SU-DHL-6 (cell line): ENCODE measurements around the gene DNAH17.

Experiments used
- H2AFZ ChIP-seq: fragments of 200-600 bp; sonication (generic); 2 replicates; pipeline ENCODE4 v1.6.1; 2014; ENCODE audit warnings: low read depth, mild to moderate bottlenecking, moderate library complexity, mixed read lengths, antibody characterized with exemption, low read length; ENCODE audit not compliant: severe bottlenecking
- H3F3A ChIP-seq: fragments of 200-600 bp; shearing (Covaris generic); 2 replicates; pipeline ENCODE4 v1.6.0; 2016; ENCODE audit warnings: antibody characterized with exemption, mild to moderate bottlenecking; ENCODE audit not compliant: insufficient read depth
- H3K27ac ChIP-seq: fragments of 200-600 bp; sonication (generic); 2 replicates; pipeline ENCODE4 v1.5.1; 2016; ENCODE audit warnings: low read depth, mild to moderate bottlenecking, low read length, moderate library complexity, mixed read lengths
- H3K27me3 ChIP-seq: fragments of 200-600 bp; sonication (generic), shearing (Covaris generic); 2 replicates; pipeline ENCODE4 v1.6.0; 2014; ENCODE audit warnings: mild to moderate bottlenecking, low read length
- H3K36me3 ChIP-seq: fragments of 200-600 bp; sonication (generic); 2 replicates; pipeline ENCODE4 v1.6.1; 2014; ENCODE audit warnings: mild to moderate bottlenecking, low read length, mixed read lengths
- H3K4me2 ChIP-seq: fragments of 300-600, 200-600 bp; shearing (Covaris generic), sonication (generic); 2 replicates; pipeline ENCODE4 v1.6.0; 2014; ENCODE audit warnings: low read length, low read depth, mild to moderate bottlenecking; ENCODE audit not compliant: poor library complexity, severe bottlenecking
- H3K4me3 ChIP-seq: fragments of 200-600 bp; sonication (generic); 2 replicates; pipeline ENCODE4 v1.5.1; 2014; ENCODE audit warnings: antibody characterized with exemption, low read length, mild to moderate bottlenecking, mixed read lengths; ENCODE audit not compliant: insufficient read depth, poor library complexity, severe bottlenecking
- H3K79me2 ChIP-seq: fragments of 200-600 bp; sonication (generic); 2 replicates; pipeline ENCODE4 v1.6.1; 2014; ENCODE audit warnings: mild to moderate bottlenecking, low read length, moderate library complexity; ENCODE audit not compliant: insufficient read depth
- H3K9ac ChIP-seq: fragments of 200-600 bp; sonication (generic); 2 replicates; pipeline ENCODE4 v1.7.0; 2014; ENCODE audit warnings: mild to moderate bottlenecking, low read length
- H3K9me2 ChIP-seq: fragments of 200-600 bp; sonication (generic); replicated peaks from 2 replicates; pipeline ENCODE4 v1.6.1; 2014; ENCODE audit warnings: low read length; ENCODE audit not compliant: insufficient read depth
- H3K9me3 ChIP-seq: fragments of 200-600 bp; sonication (generic); 2 replicates; pipeline ENCODE4 v1.6.1; 2014; ENCODE audit warnings: low read length, mixed read lengths; ENCODE audit not compliant: insufficient read depth
- H4K20me1 ChIP-seq: fragments of 200-600 bp; sonication (generic); 2 replicates; pipeline ENCODE4 v1.6.1; 2014; ENCODE audit warnings: low read depth, mild to moderate bottlenecking, antibody characterized with exemption, low read length, moderate library complexity, mixed read lengths
- CTCF ChIP-seq: fragments of 200-600 bp; sonication (generic); IDR thresholded peaks from one replicate; pipeline ENCODE4 v1.5.1; 2017; ENCODE audit warnings: antibody characterized with exemption, mild to moderate bottlenecking, low read length, moderate library complexity; ENCODE audit not compliant: insufficient read depth, poor library complexity, severe bottlenecking
- EZH2phosphoT487 ChIP-seq: fragments of 200-600 bp; sonication (generic), shearing (Covaris generic); conservative IDR thresholded peaks from 2 replicates; pipeline ENCODE4 v1.6.1; 2018; ENCODE audit warnings: mild to moderate bottlenecking, antibody characterized with exemption, low read length, moderate library complexity, mixed read lengths

Gene DNAH17

GRCh38 chr17:78577296-78577695 is at the start of gene DNAH17:
Gene DNAH17, minus strand, starts transcription at chr17:78577396. Its CDS starts 2,339 bp downstream, at chr17:78575057.
- H3K36me3 ChIP-seq: no peaks in the 10 kb centered on the region
- no peak within 1 kb of the TSS for H3K4me3 ChIP-seq
- H2AFZ ChIP-seq: no peak within 1 kb of the TSS
- H3K9me2 ChIP-seq: no peaks in the 10 kb centered on the region
- TF ChIP-seq CTCF (no peak), EZH2phosphoT487 (no peak)
- H4K20me1 ChIP-seq: no peaks in the 10 kb centered on the region
- H3K9ac ChIP-seq: no peak within 1 kb of the TSS
- H3K9me3 ChIP-seq: no peaks in the 10 kb centered on the region
- 0 out of 2 replicates have a peak, but pooled peaks cover under 1% of the 10 kb centered on the region for H3K27me3 ChIP-seq
- 0 out of 2 replicates have a peak, but pooled peaks cover 4% of the 10 kb centered on the region for H3F3A ChIP-seq
- H3K27ac ChIP-seq: no peak within 1 kb of the TSS
- no peaks in the 10 kb centered on the region for H3K79me2 ChIP-seq
- no peak within 1 kb of the TSS for H3K4me2 ChIP-seq

GRCh38 chr17:78624324-78625151 is 47.3 kb upstream of the DNAH17 start:
- no peak overlapping the region for H3K4me3 ChIP-seq
- H3K27ac ChIP-seq: no peak overlapping the region
- H4K20me1 ChIP-seq: no peaks in the 10 kb centered on the region
- no peaks in the 10 kb centered on the region for H3F3A ChIP-seq
- H3K9me2 ChIP-seq: no peaks in the 10 kb centered on the region
- H3K9me3 ChIP-seq: no peaks in the 10 kb centered on the region
- no peak overlapping the region for H3K9ac ChIP-seq
- no peak overlapping the region for H2AFZ ChIP-seq
- no peaks in the 10 kb centered on the region for H3K36me3 ChIP-seq
- no peak overlapping the region for H3K4me2 ChIP-seq
- TF ChIP-seq EZH2phosphoT487: no peak
- no peak for TF ChIP-seq CTCF
- H3K27me3 ChIP-seq: no peaks in the 10 kb centered on the region
- H3K79me2 ChIP-seq: no peaks in the 10 kb centered on the region

GRCh38 chr17:78623541-78623940 is 46.3 kb upstream of the DNAH17 start:
- Histone ChIP-seq H3K27me3 (no peaks in the 10 kb centered on the region), H4K20me1 (no peaks in the 10 kb centered on the region), H3K36me3 (no peaks in the 10 kb centered on the region), H3K4me2 (no peak overlapping the region), H3K9me3 (no peaks in the 10 kb centered on the region), H3K27ac (no peak overlapping the region), H3K9ac (no peak overlapping the region), H3K79me2 (no peaks in the 10 kb centered on the region), H3K4me3 (no peak overlapping the region), H3K9me2 (no peaks in the 10 kb centered on the region), H2AFZ (no peak overlapping the region), H3F3A (no peaks in the 10 kb centered on the region)
- no peak for TF ChIP-seq CTCF
- TF ChIP-seq EZH2phosphoT487: no peak
